Smooth muscle cell (in vitro differentiated cells): ENCODE data around the gene ZNF32. TPM values are rescaled to one million over a fixed set of nuclear protein-coding genes. Genes with fewer than 3 reads are reported as not detected.

Experiments
- DNase-seq: peaks from one replicate; lab custom pipeline; 2025; ENCODE audit not compliant: unreplicated experiment; lab: John Stamatoyannopoulos, UW
- H2AFZ ChIP-seq: fragments of 200-600 bp; sonication (generic); 2 replicates; pipeline ENCODE4 v1.6.0; 2016; ENCODE audit warnings: antibody characterized with exemption, low read depth, mild to moderate bottlenecking
- H3F3A ChIP-seq: fragments of 200-600 bp; sonication (generic); 2 replicates; pipeline ENCODE4 v1.6.0; 2017; ENCODE audit warnings: antibody characterized with exemption, low read depth
- H3K27ac ChIP-seq: fragments of 200-600 bp; sonication (generic); 2 replicates; pipeline ENCODE4 v1.5.1; 2016; ENCODE audit warnings: low read depth, mild to moderate bottlenecking
- H3K27me3 ChIP-seq: fragments of 200-600 bp; sonication (generic); 2 replicates; pipeline ENCODE4 v1.6.1; 2016; ENCODE audit warnings: low read depth, mild to moderate bottlenecking
- H3K36me3 ChIP-seq: fragments of 200-600 bp; sonication (generic); 2 replicates; pipeline ENCODE4 v1.5.1; 2016; ENCODE audit warnings: low read depth
- H3K4me1 ChIP-seq: fragments of 200-600 bp; sonication (generic); 2 replicates; pipeline ENCODE4 v1.5.1; 2016; ENCODE audit warnings: low read depth
- H3K4me2 ChIP-seq: fragments of 200-600 bp; sonication (generic); 2 replicates; pipeline ENCODE4 v1.6.0; 2016; ENCODE audit warnings: mild to moderate bottlenecking
- H3K4me3 ChIP-seq: fragments of 200-600 bp; sonication (generic); 2 replicates; pipeline ENCODE4 v1.5.1; 2016; ENCODE audit warnings: mild to moderate bottlenecking
- H3K79me2 ChIP-seq: fragments of 200-600 bp; sonication (generic); 2 replicates; pipeline ENCODE4 v1.6.0; 2016; ENCODE audit warnings: low read depth, mild to moderate bottlenecking
- H3K9ac ChIP-seq: fragments of 200-600 bp; sonication (generic); 2 replicates; pipeline ENCODE4 v1.6.0; 2016; ENCODE audit warnings: low read depth
- H3K9me3 ChIP-seq: fragments of 200-600 bp; sonication (generic); replicated peaks from 2 replicates; pipeline ENCODE4 v1.5.1; 2016; ENCODE audit warnings: low read depth
- H4K20me1 ChIP-seq: fragments of 200-600 bp; sonication (generic); 2 replicates; pipeline ENCODE4 v1.6.0; 2016; ENCODE audit warnings: low read depth
- WGBS: methylation state at CpG from one replicate; pipeline ENCODE4 v1.1.7; 2016; ENCODE audit warnings: low lambda C conversion rate; 5-methylcytosine and 5-hydroxymethylcytosine counted together
- polyA plus RNA-seq: library from polyadenylated mRNA; unstranded; fragments of >200 nt; fragmentation: Nextera tagmentation; extraction: Ambion mirVana; gene quantifications from 2 replicates; pipeline ENCODE4 v1.2.1, GENCODE V29; 2016
- total RNA-seq: library from RNA; depleted of rRNA; stranded (reverse); fragments of >200 nt; gene quantifications from 2 replicates; pipeline ENCODE4 v1.2.3, GENCODE V29; 2014
- TF ChIP-seq, protein P1 (sequence below): fragments of 200-600 bp; sonication (generic); IDR thresholded peaks from 2 replicates; pipeline ENCODE4 v1.5.1; 2017; ENCODE audit warnings: borderline replicate concordance, mild to moderate bottlenecking, antibody characterized with exemption; ENCODE audit not compliant: insufficient read depth, poor library complexity, severe bottlenecking

ZNF32 gene
- total and polyA plus RNA-seq, 2 experiments from 2014 or later = 36.3 to 40.6 TPM

DNA sequence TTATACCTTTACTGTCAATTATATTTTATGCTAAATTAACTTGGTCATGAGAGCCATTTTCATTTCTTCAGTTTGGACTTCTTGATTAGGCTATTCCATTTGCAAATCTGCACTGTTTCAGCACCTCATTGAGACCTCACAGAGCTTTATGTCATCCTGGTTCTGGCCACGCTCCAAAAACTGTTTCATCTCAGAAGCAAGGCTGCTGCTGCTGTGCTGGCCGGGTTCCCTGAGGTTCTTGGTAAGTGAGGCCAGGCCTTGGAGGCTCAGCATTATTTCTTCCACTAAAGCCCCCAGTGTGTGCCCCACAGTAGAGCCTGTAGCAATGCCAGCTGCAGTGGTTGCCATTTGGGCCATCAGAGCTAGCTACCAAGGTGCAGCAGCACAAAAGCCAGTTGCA is 50.2 kb downstream of the ZNF32 start:
- Histone ChIP-seq H4K20me1 (no peaks in the 10 kb centered on the region), H3K9ac (no peak overlapping the region), H3K36me3 (no peaks in the 10 kb centered on the region), H3K79me2 (no peaks in the 10 kb centered on the region), H3F3A (no peaks in the 10 kb centered on the region), H3K27ac (no peak overlapping the region), H3K4me2 (no peak overlapping the region), H3K9me3 (no peaks in the 10 kb centered on the region), H3K27me3 (no peaks in the 10 kb centered on the region), H3K4me3 (no peak overlapping the region), H3K4me1 (no peaks in the 10 kb centered on the region), H2AFZ (no peak overlapping the region)
- WGBS = 75% methylated on average over 2 of the region's 2 CpGs
- TF ChIP-seq, protein P1, sequence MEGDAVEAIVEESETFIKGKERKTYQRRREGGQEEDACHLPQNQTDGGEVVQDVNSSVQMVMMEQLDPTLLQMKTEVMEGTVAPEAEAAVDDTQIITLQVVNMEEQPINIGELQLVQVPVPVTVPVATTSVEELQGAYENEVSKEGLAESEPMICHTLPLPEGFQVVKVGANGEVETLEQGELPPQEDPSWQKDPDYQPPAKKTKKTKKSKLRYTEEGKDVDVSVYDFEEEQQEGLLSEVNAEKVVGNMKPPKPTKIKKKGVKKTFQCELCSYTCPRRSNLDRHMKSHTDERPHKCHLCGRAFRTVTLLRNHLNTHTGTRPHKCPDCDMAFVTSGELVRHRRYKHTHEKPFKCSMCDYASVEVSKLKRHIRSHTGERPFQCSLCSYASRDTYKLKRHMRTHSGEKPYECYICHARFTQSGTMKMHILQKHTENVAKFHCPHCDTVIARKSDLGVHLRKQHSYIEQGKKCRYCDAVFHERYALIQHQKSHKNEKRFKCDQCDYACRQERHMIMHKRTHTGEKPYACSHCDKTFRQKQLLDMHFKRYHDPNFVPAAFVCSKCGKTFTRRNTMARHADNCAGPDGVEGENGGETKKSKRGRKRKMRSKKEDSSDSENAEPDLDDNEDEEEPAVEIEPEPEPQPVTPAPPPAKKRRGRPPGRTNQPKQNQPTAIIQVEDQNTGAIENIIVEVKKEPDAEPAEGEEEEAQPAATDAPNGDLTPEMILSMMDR = no peak
- DNase-seq = no peak

GRCh38 chr10:43596546-43596945 is 52.1 kb downstream of the ZNF32 start:
- TF ChIP-seq, protein P1 = no peak
- WGBS = 95% methylated on average over 4 of the region's 4 CpGs
- no peak overlapping the region for H2AFZ ChIP-seq

DNA sequence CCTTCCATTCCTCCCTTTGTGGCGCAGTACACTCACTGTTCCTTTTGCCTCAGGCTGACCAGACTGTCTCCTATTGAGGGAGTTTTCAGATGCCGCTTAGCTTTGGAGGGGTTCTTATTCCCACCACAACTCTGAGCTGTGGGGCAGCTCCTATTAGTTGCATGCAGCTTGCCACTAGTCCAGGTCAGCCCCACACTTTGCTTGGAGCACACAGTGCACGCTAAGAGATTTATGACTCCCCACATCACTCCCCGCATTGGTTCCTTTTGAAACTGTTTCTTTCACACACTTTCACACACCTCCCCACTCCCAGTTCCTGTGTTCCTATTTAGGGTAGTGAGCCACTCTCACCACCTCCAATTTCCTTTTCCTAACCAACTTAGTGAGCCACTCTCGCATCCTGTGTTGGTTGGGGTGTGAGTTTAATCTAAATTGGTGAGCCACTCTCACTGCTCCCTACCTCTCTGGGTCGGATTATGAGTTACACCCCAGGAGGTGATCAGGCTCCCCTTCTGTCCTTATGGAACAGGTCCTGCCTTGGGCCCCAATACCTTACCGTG is 52.9 kb downstream of the ZNF32 start:
- Histone ChIP-seq H3K36me3 (no peaks in the 10 kb centered on the region), H3K4me3 (no peak overlapping the region), H3K4me1 (no peaks in the 10 kb centered on the region), H2AFZ (no peak overlapping the region), H3F3A (no peaks in the 10 kb centered on the region), H3K27ac (no peak overlapping the region), H3K27me3 (no peaks in the 10 kb centered on the region), H3K79me2 (no peaks in the 10 kb centered on the region), H3K4me2 (no peak overlapping the region), H4K20me1 (no peaks in the 10 kb centered on the region), H3K9me3 (no peaks in the 10 kb centered on the region), H3K9ac (no peak overlapping the region)
- TF ChIP-seq, protein P1 = no peak
- WGBS = 90% methylated on average over 7 of the region's 7 CpGs
- no peak for DNase-seq

More at GRCh38 chr10:43596546-43596945, 52.1 kb downstream of the ZNF32 start:
- Histone ChIP-seq H3K4me2 (no peak overlapping the region), H3K4me3 (no peak overlapping the region), H3K9me3 (no peaks in the 10 kb centered on the region), H3K36me3 (no peaks in the 10 kb centered on the region), H3K9ac (no peak overlapping the region), H3K27ac (no peak overlapping the region), H4K20me1 (no peaks in the 10 kb centered on the region), H3K4me1 (no peaks in the 10 kb centered on the region), H3K27me3 (no peaks in the 10 kb centered on the region), H3K79me2 (no peaks in the 10 kb centered on the region), H3F3A (no peaks in the 10 kb centered on the region)
- no peak for DNase-seq

DNA sequence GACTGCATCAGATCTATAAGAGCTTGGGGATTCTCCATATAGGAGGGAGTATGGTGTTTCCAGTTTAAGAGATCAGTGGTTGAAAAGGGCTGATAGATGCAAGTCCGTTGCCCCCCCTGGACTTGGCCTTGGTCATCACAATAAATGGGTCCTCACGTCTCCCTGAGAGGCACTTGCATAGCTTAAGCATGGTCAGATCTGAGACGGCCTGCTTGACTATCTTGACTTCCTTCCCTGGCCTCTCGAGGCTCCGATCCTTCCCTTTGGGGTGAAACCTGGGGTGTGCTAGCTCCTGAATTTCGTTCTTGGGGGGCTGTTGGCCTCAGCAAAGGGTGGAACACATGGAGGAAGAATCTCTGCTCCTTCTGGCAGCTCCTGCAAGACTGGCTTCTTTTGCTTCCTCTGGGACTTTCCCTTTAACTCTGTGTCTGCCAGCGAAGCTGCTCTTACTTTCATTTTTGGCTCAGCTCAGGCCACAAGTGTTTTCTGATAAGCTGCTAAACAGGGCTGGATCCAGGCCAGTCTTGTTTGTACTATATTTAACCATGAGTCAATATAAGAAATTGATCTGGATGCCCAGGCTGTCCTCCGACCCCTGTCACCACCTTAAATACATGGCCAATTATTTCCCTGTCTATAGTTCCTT is 53.6 kb downstream of the ZNF32 start:
- 67% methylated on average over 8 of the region's 8 CpGs for WGBS
- Histone ChIP-seq H3K4me1 (no peaks in the 10 kb centered on the region), H4K20me1 (no peaks in the 10 kb centered on the region), H3F3A (no peaks in the 10 kb centered on the region), H3K4me3 (no peak overlapping the region), H3K36me3 (no peaks in the 10 kb centered on the region), H3K27me3 (no peaks in the 10 kb centered on the region), H3K79me2 (no peaks in the 10 kb centered on the region), H2AFZ (no peak overlapping the region), H3K9me3 (no peaks in the 10 kb centered on the region), H3K4me2 (no peak overlapping the region), H3K9ac (no peak overlapping the region), H3K27ac (no peak overlapping the region)
- DNase-seq = no peak
- TF ChIP-seq, protein P1 = no peak
